GM18520 (cell line): ENCODE data around the gene GABRB1.

ENCODE experiments used
- ATAC-seq: cut with Tn5 transposase; IDR thresholded peaks from one replicate; pipeline ENCODE4 v1.9.1; 2021; ENCODE audit not compliant: unreplicated experiment

The GABRB1 gene

DNA sequence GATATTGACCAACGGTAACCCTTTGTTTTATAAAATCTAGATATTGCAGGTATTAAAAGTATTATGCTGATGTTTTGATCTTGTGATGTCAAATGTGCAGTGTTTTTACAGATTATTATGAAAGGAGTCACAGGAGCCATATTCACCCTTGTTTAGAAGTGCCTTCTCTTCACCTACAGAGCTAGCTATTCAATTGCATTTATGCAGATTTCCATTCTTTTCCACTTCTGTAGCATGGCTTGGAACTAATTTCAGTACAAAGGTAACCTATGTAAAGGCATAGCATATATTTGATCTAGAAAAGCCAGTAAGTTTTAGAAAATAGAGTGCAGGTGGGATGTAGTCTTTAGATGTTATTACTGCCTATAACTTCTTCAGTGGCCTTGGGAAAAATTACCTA lies 176.2 kb downstream of the GABRB1 start:
- ATAC-seq = no peak

DNA sequence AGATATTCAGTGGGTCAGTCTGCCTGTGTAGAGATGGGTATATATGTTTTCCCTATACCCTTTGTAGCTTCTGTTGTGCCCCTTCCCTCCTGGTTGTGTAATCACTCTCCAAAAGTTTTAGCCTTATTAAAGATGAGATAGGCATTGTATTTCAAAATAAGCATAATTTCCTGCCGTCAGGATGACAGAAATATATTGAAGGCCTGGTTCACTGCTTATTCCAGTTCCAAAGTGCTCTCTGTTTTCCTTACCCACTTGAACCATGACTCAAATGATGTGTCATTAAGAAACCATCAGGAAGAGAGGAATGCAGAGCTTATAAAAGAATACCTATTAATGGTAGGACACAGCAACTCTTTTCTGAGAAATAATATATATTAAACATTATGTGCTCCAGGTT lies 178.5 kb downstream of the GABRB1 start:
- ATAC-seq = no peak

DNA sequence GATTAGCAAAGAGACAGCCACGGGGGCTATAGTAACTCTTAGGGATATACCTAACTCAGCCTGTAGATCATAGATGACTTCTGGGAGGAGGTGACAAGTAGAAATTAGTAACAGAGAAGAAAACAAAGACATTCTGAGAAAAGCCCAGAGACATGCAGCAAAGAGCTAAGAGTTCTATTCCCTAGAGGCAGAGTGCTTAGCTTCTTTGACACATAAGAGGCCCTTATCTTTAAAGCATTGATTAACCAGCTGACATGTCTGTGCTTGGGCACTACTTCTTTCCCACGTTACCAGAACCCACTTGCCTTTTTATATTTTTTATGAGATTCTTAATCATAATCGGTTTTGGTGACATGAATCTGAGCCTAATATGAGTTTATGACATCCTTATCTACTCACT lies 179.5 kb downstream of the GABRB1 start:
- ATAC-seq = no peak

DNA sequence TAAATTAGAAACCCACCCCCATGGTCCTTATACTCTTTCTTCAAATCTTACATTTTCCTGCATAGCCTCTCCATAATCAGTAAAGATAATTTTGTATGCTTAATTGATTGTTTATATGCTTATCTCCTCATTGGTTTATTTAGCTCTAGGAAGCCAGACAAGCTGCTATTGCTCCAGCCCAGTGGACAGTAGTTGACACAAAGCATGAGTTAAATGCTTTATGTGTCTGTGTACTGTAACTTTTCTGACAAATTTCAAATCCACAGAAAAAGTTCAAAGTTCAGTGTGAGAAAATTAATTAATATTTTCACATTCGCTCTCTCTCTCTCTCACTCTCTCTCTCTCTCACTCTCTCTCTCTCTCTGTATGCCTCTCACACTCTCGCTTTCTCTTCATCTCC lies 181.7 kb downstream of the GABRB1 start:
- ATAC-seq = no peak

DNA sequence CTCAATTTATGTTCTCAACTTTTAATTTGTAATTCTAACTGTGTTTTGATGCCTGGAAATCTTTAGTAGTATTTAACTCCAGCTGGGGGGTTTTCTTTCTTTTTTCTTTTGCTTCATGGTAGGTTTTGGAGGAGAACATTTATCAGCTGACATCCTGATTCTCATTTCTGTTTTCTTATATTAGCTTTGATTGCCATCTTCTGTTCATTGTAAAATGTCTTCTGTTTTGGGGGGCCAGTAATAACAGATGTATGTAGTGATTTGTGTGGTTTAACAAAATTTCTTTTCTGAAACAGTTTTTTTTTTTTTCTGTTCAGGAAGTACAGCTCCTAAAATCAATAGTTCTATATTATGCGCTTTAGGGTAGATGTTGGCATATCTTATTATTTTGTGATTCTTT lies 182.2 kb downstream of the GABRB1 start:
- no peak for ATAC-seq

DNA sequence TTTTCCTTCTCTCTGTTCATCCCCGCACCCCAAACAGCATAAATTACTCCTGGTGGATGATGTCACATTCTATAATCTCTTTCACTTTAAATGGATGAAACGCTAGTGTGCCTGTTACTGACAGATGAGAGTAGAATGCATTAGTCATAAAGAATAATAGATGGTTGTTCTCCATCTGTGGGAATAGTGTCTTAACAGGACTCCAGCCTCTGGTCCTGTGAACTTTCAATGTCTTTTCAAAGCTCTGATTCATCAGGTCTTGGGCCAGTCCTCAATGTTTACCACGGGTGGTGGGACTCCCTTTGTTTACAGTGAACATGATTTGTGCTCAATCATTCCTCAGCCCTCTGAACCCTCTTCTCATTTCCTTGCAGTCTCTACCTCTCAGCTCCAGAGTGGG lies 182.6 kb downstream of the GABRB1 start:
- ATAC-seq = no peak

DNA sequence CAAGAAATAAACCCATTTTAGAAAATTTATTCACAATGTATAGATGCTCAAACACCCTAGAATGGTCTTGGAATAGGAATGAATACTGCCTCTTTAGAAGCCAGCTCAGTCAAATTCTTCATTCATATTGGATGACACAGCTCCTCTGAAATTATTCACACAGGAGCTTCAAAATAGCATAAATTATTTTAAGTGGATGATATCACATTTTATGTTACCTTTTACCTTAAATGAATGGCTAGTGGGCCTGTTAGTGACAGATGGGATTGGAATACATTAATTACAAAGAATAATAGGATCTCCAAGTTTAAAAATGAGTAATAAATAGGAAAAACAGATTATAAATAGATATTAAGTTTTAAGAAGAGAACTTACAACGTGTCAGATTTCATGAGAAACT lies 184.4 kb downstream of the GABRB1 start:
- no peak for ATAC-seq

DNA sequence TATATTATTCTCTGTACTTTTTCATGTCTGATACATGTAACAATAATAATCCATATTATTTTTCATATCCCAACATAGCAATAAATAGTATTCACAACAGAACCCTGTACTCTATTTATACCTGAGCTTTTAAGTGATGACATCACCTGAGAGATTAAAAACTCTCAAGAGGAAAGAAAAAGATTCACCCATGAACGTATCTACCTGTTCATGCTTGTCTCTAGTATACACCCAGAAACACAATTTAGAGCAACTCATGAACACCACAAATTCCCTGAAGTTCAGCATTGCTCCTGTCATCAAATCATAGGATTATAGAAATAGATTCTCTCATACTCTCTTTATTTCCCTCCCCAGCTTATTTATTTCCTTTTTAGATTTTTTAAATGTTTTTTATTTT lies 185.9 kb downstream of the GABRB1 start:
- no peak for ATAC-seq

DNA sequence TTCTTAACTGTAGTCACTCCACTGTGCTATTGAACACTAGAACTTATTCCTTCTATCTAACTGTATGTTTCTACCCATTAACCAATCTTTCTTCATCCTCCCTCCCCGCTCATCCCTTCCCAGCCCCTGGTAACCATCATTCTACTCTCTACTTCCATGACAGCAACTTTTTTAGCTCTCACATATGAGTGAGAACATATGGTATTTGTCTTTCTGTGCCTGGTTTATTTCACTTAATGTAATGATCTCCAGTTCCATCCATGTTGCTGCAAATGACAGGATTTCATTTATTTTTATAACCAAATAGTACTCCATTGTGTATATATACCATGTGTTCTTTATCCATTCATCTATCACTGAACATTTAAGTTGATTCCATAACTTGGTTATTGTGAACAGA lies 186.5 kb downstream of the GABRB1 start:
- no peak for ATAC-seq

DNA sequence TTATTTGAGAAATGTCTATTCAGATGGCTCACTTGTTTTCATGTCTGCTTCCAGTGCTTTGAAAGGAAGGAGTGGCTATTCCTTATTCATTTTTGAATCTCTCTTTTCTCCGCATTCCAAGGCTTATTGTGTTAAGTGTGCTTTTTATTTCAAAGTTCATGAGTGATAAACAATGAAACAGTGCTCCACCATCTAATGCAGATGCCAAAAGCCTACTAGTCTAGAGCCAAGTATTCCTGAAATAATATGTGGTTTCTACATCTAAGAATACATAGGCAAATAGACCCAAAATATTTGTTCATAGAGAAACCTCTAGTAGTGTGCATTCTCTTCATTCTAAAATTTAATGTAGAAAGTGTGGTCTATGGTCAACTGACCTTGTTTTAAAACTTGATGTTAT lies 187.3 kb downstream of the GABRB1 start:
- no peak for ATAC-seq

DNA sequence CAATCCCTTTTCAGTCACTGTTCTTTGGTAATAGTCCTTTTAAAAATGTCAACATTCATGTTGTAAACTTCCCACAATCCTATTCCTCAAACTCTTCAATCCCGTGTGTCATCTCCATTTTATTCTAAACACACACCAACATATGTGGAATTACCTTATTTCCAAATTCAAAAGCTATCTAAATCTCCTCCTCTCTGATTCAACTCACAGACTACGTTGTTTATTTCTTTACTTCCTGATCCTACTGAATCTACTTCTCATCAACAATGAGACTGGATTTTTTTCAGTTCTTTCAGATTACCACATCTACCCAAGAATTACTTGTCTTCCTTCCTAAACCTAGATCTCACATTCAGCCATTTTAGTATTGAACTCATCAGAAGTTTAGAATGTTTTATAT lies 188.2 kb downstream of the GABRB1 start:
- ATAC-seq = no peak

DNA sequence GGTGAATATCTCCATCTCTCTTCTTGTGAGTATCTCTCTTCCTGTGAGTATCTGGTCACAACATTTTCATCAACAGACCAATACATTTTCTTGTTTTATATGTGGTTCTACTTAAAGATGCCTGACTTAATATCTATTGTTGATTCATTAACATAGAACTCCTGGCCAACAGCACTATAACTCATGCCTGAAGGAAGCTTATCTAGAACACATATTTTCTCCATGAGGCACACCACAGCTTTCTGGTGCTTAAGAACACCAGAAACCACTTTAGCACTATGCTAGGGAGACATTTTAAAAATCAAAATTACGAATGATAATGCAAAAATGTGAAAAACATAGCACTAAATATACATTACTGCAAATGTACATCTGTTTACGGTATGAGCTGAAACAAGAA lies 190.4 kb downstream of the GABRB1 start:
- ATAC-seq = no peak

DNA sequence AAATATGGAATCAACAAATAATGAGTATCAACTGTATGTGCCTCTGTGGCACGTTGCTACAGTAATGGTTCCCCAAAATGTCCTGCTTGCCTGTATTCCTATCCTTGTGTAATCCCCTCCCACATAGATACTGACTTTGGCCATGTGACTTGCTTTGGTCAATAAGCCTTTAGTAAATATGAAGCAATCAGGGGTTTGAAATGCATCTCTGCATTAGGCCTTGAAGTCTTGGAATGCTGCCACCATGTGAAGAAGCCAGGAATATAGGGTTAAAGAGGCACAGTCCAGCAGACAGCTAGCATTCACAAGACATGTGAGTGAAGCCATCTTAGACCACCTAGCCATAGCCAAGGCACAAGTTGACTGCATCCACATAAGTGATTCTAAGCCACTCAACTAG lies 190.9 kb downstream of the GABRB1 start:
- no peak for ATAC-seq

DNA sequence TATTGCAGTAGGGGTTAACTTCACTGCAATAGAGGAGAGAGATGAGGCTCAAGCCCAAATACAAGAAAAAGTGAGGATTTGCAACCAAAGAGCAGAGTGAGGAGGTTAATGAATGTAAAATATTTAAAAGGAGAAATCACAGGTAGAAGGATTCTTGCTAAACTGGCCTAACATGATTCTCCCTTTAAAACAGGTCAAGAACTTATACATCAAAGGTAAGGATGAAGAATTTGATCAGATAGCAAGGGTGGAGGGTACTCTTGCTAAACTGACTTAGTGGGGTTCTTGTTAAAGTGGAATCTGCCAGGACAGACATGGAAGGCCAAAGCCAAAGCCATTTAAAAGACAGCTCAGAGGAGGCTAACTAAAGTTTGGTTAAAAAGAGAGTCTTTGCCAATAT lies 193.0 kb downstream of the GABRB1 start:
- ATAC-seq = no peak

DNA sequence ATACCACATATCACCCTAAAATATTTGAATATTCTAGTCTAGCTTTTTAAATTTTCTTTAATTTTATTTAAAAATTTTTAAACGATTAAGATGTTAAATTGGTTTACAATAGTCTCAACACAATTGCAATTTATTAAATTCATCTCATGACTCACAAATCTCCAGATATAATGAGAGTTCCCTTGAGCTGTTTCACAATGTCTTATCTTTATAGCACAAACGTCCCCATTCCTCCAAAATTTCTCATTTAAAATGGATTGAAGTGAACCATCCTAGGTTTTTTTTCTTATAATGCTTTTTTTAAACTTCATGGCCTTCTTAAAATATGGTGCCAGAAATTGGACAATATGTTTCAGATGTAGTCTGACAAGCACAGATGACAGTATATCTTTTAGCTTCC lies 204.4 kb downstream of the GABRB1 start:
- ATAC-seq = no peak

DNA sequence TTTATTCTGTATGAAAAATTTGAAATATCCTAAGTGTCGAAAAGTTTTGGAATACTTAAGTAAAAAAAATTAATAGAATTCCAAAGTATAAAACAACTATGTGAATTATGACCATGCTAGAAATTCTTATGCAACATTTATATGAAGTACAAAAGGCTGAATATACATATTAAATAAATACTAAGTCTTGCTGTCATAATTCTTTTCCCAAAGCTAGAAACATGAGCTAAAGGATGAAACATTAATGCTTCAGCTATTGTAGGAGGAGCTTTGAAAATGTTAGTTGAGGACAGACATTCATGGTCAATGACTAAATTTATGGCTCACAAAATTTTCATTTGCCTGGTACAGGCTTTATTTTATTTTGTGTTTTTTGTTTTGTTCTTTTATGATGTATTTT lies 207.3 kb downstream of the GABRB1 start:
- ATAC-seq = no peak

DNA sequence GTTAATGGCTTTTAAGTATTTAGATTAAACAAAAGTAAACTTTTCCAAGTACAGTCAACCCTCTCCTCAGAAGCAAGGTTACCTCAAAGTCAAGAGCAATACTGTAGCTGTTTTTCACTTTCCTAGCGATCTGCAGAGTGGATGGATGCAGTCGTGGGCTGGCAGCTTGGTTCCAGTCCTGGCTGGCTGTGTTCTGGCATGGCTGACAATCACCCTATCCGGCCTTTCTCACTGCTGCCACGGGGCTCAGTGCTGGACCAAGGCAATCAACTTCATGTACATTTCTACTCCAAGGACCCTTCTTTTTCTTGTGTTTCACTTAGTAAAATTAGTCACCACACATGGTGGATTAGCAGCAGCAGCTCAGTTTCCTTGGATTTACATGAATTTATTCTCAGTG lies 208.3 kb downstream of the GABRB1 start:
- no peak for ATAC-seq

DNA sequence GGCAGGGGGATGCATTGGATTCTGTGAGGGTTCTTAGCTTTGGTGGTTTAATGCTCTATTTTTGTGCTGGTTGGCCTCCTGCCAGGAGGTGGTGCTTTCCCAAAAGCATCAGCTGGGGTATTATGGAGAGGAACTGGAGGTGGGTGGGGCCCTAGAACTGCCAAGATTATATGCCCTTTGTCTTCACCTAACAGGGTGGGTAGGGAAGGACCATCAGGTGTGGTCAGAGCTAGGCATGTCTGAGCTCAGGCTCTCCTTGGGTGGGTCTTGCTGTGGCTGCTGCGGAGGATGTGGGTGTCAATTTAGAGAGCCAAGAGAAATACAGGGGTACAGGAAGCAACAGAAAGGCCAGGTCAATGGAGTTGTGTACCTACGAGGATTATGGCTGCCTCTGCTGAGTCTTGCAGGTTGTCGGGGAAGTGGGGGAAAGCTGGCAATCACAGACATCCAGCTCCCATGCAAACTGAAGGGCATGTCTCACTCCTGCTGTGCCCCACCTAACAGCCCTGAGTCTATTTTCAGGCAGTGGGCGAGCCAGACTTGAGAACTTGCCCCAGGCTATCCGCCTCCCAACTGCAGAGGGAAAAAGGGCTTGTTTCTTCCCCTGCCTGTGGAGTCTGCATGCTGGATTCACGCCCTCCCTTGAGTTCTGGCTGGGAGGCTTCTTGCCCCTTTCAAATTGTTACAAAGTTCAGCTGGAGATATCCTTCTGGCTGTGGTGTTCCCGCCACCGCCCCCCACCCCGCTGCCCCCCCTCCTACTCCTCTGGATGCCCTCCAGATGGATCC lies 220.2 kb downstream of the GABRB1 start:
- no peak for ATAC-seq

DNA sequence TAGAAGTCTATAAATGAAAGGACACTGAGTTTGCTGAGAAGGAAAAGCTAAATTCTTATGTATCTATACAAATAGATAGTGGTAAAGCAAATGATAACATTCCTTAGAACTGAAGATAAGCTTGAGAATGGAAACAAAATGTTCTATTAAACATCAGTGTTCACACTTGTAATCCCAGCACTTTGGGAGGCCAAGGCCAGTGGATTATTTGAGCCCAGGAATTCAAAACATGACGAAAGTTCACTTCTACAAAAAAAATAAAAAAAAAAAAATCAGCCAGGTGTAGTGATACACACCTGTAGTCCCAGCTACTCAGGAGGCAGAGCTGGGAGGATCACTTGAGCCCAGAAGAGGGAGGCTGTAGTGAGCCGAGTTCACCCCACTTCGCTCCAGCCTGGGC lies 232.4 kb downstream of the GABRB1 start:
- ATAC-seq = no peak

DNA sequence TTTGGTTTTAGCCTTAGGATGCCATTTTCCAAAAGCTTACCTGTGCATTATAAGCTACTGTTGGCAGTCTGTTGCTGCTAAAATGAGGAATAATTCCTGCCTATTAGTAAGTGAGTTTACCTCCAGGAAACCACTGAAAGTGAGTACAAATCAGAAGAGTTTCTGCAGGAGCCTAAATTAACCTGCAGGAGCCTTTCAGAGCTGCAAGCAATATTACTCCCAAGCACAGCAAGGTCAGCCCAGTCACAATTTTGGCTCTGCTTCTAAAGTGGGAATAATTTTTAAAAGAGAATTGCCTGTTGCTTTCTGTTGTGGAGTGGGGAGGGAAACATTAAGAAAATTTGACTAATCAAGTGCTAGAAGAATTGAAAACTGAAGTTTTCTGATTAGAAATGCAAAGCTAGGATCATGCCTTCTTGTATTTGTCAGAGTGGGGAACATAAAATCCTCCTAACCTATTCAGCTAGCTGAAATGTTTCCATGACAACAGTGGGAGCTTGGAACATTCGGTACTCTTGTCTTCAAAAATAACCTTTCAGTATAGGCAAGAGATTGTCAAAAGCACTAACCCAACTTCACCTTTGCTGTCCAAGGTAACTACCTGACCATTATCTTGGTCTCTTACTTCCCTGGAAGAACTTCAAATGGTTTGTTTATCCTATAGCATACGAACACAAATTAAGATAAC lies 239.0 kb downstream of the GABRB1 start:
- no peak for ATAC-seq

DNA sequence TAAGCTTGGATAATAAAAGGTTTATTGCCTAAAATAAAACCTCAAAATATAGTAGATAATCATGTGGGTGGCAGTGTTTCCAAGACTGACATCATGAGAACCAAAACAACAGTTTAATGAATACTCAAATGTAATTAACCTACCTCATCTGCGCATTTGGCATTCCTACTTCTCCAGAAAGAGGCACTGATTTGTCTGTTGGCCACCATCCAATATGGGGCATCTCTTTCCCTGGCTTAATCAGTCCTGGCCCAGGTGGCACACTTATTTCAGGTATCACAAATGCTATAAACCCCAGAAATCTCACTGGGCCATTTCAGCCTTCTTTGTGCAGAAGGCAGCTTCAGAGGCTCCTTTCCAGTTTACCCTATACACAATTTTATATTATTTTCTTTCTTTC lies 239.9 kb downstream of the GABRB1 start:
- no peak for ATAC-seq

DNA sequence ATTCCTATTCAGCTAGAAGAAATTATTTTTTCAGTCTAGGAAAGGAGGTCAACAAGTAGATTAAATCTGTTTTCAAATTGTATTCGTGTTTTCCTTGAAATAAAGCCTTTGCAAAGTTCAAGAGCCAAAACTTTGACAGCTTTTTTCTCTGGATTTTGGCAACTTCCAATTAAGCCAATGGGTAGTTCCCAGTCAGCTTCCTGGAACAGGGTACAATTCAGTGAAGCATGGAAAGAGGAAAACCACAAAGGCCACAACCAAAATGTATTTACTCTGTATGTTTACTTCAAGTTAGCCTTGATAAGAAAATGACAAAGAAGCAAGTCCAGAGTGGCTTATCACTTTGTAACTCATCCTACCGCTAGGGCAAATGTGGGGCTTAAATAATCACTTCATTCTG lies 243.5 kb downstream of the GABRB1 start:
- no peak for ATAC-seq

DNA sequence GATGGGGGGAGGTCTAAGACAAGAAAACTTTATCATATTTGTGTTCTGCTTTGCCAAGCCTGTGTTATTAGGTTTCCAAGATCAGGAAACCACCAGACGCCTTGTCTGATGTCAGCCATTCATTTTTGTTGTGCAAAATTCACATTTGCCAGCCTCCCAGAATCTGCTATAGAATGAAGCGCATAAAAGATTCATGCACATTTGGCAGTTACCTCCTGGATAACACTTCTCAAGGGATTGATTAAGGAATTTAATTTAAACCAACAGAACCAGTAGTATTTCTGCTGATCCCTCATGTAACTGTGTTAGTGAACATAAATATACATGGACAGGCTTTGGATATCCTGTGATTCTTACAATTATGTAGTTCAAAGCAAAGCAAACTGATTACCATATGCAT lies 244.2 kb downstream of the GABRB1 start:
- no peak for ATAC-seq
